HG03175 (cell line): ENCODE data around the gene CD1B.
"Not testable (repeated sequence)": the region's sequence is repeated elsewhere in the genome, so short reads cannot be mapped to it uniquely, and the experiment has no call there.

Experiments used
- ATAC-seq: cut with Tn5 transposase; IDR thresholded peaks from one replicate; pipeline ENCODE4 v1.9.1; 2021; ENCODE audit warnings: mild to moderate bottlenecking, moderate library complexity; ENCODE audit not compliant: unreplicated experiment

CD1B gene

GRCh38 chr1:158329300-158329699 is 2.0 kb downstream of the CD1B start:
- ATAC-seq = no peak

- no peak for ATAC-seq
Observed at GRCh38 chr1:158328426-158328825, 2.9 kb downstream of the CD1B start.

GRCh38 chr1:158327481-158327880 is 3.9 kb downstream of the CD1B start:
- no peak for ATAC-seq

GRCh38 chr1:158324395-158324794 is 6.9 kb downstream of the CD1B start:
- ATAC-seq = no peak

- no peak for ATAC-seq
Observed at GRCh38 chr1:158323866-158324265, 7.5 kb downstream of the CD1B start.

GRCh38 chr1:158311066-158311465 is 20.3 kb downstream of the CD1B start:
- ATAC-seq = no peak

GRCh38 chr1:158310623-158311022 is 20.7 kb downstream of the CD1B start:
- ATAC-seq = no peak

- no peak for ATAC-seq
Observed at GRCh38 chr1:158295791-158296190, 35.5 kb downstream of the CD1B start.

GRCh38 chr1:158290321-158290844 is 40.9 kb downstream of the CD1B start:
- no peak for ATAC-seq

GRCh38 chr1:158289811-158290210 is 41.5 kb downstream of the CD1B start, which contains the start of gene CD1C:
Gene CD1C, plus strand, starts transcription at chr1:158289923. Its CDS starts 142 bp downstream, at chr1:158290065.
- no peak for ATAC-seq

- ATAC-seq = no peak
Observed at GRCh38 chr1:158286941-158287346, 44.4 kb downstream of the CD1B start.

GRCh38 chr1:158286487-158286886 is 44.8 kb downstream of the CD1B start:
- no peak for ATAC-seq

GRCh38 chr1:158285756-158286241 is 45.5 kb downstream of the CD1B start:
- ATAC-seq = peak; percentile 67

GRCh38 chr1:158283965-158284364 is 47.4 kb downstream of the CD1B start:
- ATAC-seq = peak; percentile 70

GRCh38 chr1:158282421-158282820 is 48.9 kb downstream of the CD1B start:
- not testable (repeated sequence) for ATAC-seq
